HepG2 (cell line): ENCODE measurements around the gene CD53.

ENCODE experiments used
- CTCF ChIP-seq: sonication (generic); formaldehyde crosslinking; IDR thresholded peaks from 2 replicates; pipeline ENCODE4 v1.5.0; 2020; ENCODE audit warnings: mild to moderate bottlenecking, missing genetic modification reagents, moderate library complexity
- EZH2 ChIP-seq: conservative IDR thresholded peaks from 2 replicates; pipeline ENCODE4 v1.6.1; 2012; ENCODE audit warnings: mild to moderate bottlenecking, low read depth, low read length, moderate library complexity
- MAZ ChIP-seq, 2 experiments: sonication (generic) in 1 of 2; formaldehyde crosslinking in 1 of 2; IDR thresholded peaks; 2 replicates each; pipeline versions ENCODE4 v1.5.0 to v1.6.1; 2012 to 2020; ENCODE audit warnings: low read depth in 2 of 2, mild to moderate bottlenecking in 2 of 2, borderline replicate concordance in 1 of 2, improper control_type of control experiment in 1 of 2, low read length in 1 of 2, missing genetic modification reagents in 1 of 2, moderate library complexity in 1 of 2
- NFATC3 ChIP-seq: sonication (generic); formaldehyde crosslinking; IDR thresholded peaks from 2 replicates; pipeline ENCODE4 v1.5.1; 2020; ENCODE audit warnings: mild to moderate bottlenecking, missing genetic modification reagents
- POLR2AphosphoS2 ChIP-seq: IDR thresholded peaks from 2 replicates; pipeline ENCODE4 v1.6.1; 2011; ENCODE audit warnings: low read depth, low read length, improper control_type of control experiment
- ZNF10 ChIP-seq: sonication (generic); formaldehyde crosslinking; IDR thresholded peaks from 2 replicates; pipeline ENCODE4 v1.4.0; 2020; ENCODE audit warnings: mild to moderate bottlenecking, low read depth, missing genetic modification reagents, borderline replicate concordance
- TF ChIP-seq, protein P1 (sequence below): sonication (generic); formaldehyde crosslinking; IDR thresholded peaks from 2 replicates; pipeline ENCODE4 v1.4.0; 2020; ENCODE audit warnings: missing genetic modification reagents, mild to moderate bottlenecking, borderline replicate concordance

DNA sequence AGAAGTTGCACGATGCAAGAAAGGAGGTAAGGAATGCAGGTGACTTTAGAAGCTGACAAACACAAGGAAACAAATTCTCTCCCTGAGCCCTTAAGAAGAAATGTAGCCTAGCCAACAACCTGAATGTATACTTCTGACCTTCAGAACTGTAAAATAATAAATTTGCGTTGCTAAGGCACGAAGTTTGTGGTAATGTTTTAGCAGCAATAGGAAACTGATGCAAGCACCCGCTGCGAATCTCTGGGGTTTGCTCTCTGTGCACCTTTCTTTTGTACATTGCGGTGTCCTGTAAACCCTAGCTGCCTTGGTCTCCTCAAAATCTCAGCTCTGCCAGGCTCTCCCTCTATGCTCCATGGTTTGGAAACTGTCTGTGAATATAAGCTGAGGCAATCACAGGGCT is 15.1 kb downstream of the CD53 start:
- TF ChIP-seq, protein P1, sequence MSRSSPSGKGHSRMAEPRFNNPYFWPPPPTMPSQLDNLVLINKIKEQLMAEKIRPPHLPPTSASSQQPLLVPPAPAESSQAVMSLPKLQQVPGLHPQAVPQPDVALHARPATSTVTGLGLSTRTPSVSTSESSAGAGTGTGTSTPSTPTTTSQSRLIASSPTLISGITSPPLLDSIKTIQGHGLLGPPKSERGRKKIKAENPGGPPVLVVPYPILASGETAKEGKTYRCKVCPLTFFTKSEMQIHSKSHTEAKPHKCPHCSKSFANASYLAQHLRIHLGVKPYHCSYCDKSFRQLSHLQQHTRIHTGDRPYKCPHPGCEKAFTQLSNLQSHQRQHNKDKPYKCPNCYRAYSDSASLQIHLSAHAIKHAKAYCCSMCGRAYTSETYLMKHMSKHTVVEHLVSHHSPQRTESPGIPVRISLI (CRISPR knock-in tag), result no peak
- TF ChIP-seq NFATC3 (CRISPR knock-in tag) (no peak), EZH2 (no peak), CTCF (CRISPR knock-in tag) (no peak), MAZ (IDR thresholded peaks at IDR 0.05; ENCODE audit: borderline replicate concordance, low read depth, low read length) (no peak), MAZ (CRISPR knock-in tag; IDR thresholded peaks at IDR 0.05; ENCODE audit: low read depth) (no peak), POLR2AphosphoS2 (no peak), ZNF10 (CRISPR knock-in tag) (no peak)
